HepG2 (cell line): ENCODE results near the gene RNU5B-1. TPM values are rescaled to one million over a fixed set of nuclear protein-coding genes. Genes with fewer than 3 reads are reported as not detected.

Source experiments
- ARNTL ChIP-seq: sonication (generic); formaldehyde crosslinking; IDR thresholded peaks from 2 replicates; pipeline ENCODE4 v1.4.0; 2020; ENCODE audit warnings: mild to moderate bottlenecking, missing genetic modification reagents
- ATF7-NPFF ChIP-seq: sonication (generic); formaldehyde crosslinking; IDR thresholded peaks from 2 replicates; pipeline ENCODE4 v1.8.1; 2023; ENCODE audit warnings: mild to moderate bottlenecking, low read depth, missing genetic modification reagents, moderate library complexity
- FLYWCH1 ChIP-seq: sonication (generic); formaldehyde crosslinking; IDR thresholded peaks from 2 replicates; pipeline ENCODE4 v1.8.1; 2023; ENCODE audit warnings: mild to moderate bottlenecking, missing genetic modification reagents
- FOXP4 ChIP-seq: sonication (generic); formaldehyde crosslinking; IDR thresholded peaks from 2 replicates; pipeline ENCODE4 v1.4.0; 2020; ENCODE audit warnings: missing genetic modification reagents
- HOXA3 ChIP-seq: sonication (generic); formaldehyde crosslinking; IDR thresholded peaks from 2 replicates; pipeline ENCODE4 v1.5.0; 2020; ENCODE audit warnings: missing genetic modification reagents
- KAT7 ChIP-seq: IDR thresholded peaks from 2 replicates; pipeline ENCODE4 v1.6.1; 2018; ENCODE audit warnings: borderline replicate concordance, missing compliant biosample characterization
- KLF6 ChIP-seq: IDR thresholded peaks from 2 replicates; pipeline ENCODE4 v1.8.0; 2016; ENCODE audit warnings: missing biosample characterization, missing genetic modification reagents
- MYPOP ChIP-seq: sonication (generic); formaldehyde crosslinking; IDR thresholded peaks from 2 replicates; pipeline ENCODE4 v1.8.1; 2023; ENCODE audit warnings: mild to moderate bottlenecking, moderate library complexity, missing genetic modification reagents
- NFKB2 ChIP-seq: sonication (generic); formaldehyde crosslinking; IDR thresholded peaks from 2 replicates; pipeline ENCODE4 v1.4.0; 2020; ENCODE audit warnings: missing genetic modification reagents, borderline replicate concordance
- NFKBIZ ChIP-seq: IDR thresholded peaks from 2 replicates; pipeline ENCODE4 v1.6.1; 2018; ENCODE audit warnings: missing genetic modification reagents, missing compliant biosample characterization
- NR2C2 ChIP-seq: sonication (generic); formaldehyde crosslinking; IDR thresholded peaks from 2 replicates; pipeline ENCODE4 v1.4.0; 2020; ENCODE audit warnings: missing genetic modification reagents, mild to moderate bottlenecking, moderate library complexity, borderline replicate concordance
- RFXANK ChIP-seq: IDR thresholded peaks from 2 replicates; pipeline ENCODE4 v1.6.1; 2016
- SAP130 ChIP-seq: IDR thresholded peaks from 2 replicates; pipeline ENCODE4 v1.6.1; 2016; ENCODE audit warnings: low read depth
- SKI ChIP-seq: fragments of 450-650 bp; IDR thresholded peaks from one replicate; pipeline ENCODE4 v1.6.1; 2018; ENCODE audit warnings: mild to moderate bottlenecking; ENCODE audit not compliant: partially characterized antibody
- SP1 ChIP-seq, 2 experiments: fragments of 450-650 bp in 1 of 2; sonication (generic) in 1 of 2; formaldehyde crosslinking in 1 of 2; IDR thresholded peaks; 2 replicates each; pipeline versions ENCODE4 v1.4.0 to v1.6.1; 2016 to 2020; ENCODE audit warnings: missing genetic modification reagents in 1 of 2
- SPEN ChIP-seq: sonication (generic); formaldehyde crosslinking; IDR thresholded peaks from 2 replicates; pipeline ENCODE4 v1.5.1; 2020; ENCODE audit warnings: low read depth, mild to moderate bottlenecking, missing genetic modification reagents
- TFAP4 ChIP-seq: sonication (generic); IDR thresholded peaks from 2 replicates; pipeline ENCODE4 v1.6.1; 2016; ENCODE audit warnings: low read depth, borderline replicate concordance
- ZBTB39 ChIP-seq: sonication (generic); formaldehyde crosslinking; IDR thresholded peaks from 2 replicates; pipeline ENCODE4 v1.5.0; 2020; ENCODE audit warnings: missing genetic modification reagents
- ZGPAT ChIP-seq: IDR thresholded peaks from 2 replicates; pipeline ENCODE4 v1.6.1; 2016; ENCODE audit warnings: mild to moderate bottlenecking
- ZSCAN31 ChIP-seq: sonication (generic); formaldehyde crosslinking; IDR thresholded peaks from 2 replicates; pipeline ENCODE4 v1.5.0; 2020; ENCODE audit warnings: low read depth, mild to moderate bottlenecking, missing genetic modification reagents
- polyA plus RNA-seq, 8 experiments: library from polyadenylated mRNA; depleted of rRNA in 3 of 8; stranded (reverse) in 7 of 8; unstranded in 1 of 8; fragments of >200 nt; fragmentation: Illumina TruSeq in 4 of 8; extraction: Trizol in 4 of 8; gene quantifications; 2 replicates each; pipeline versions ENCODE4 v1.2.1 to v1.2.3, GENCODE V29; 2011 to 2016; ENCODE audit warnings: low read depth in 4 of 8, missing spikeins in 1 of 8, mixed read lengths in 1 of 8; ENCODE audit not compliant: insufficient read depth in 1 of 8
- total RNA-seq, 5 experiments: library from RNA; depleted of rRNA; stranded (reverse); fragments of >200 nt; fragmentation: Illumina TruSeq; extraction: Trizol; gene quantifications; 2 replicates each; pipeline ENCODE4 v1.2.3, GENCODE V29; 2016; ENCODE audit warnings: low read depth in 1 of 5

Gene RNU5B-1
- total and polyA plus RNA-seq, 2 of the 13 experiments (the other 11 are each of a cell fraction or from before 2014, with no cell fraction given): 1,646 TPM; not detected in 1

GRCh38 chr15:65286704-65287519 is 17.6 kb upstream of the RNU5B-1 start, which contains the start of gene PARP16 (continued):
- peak; percentile 55; the same call in 1 of the 2 replicates for TF ChIP-seq MYPOP (CRISPR knock-in tag)
- peak; percentile 77 for TF ChIP-seq SKI
- TF ChIP-seq TFAP4: peak; percentile 18; the same call in 1 of the 2 replicates
- peak; percentile 80; the same call in 1 of the 2 replicates for TF ChIP-seq NFKB2 (CRISPR knock-in tag)
- 0 out of 2 replicates have a peak, but pooled peaks have one; percentile 9 for TF ChIP-seq FOXP4
- 0 out of 2 replicates have a peak, but pooled peaks have one; percentile 1 for TF ChIP-seq NR2C2 (CRISPR knock-in tag)
- peak; percentile 62 for TF ChIP-seq HOXA3 (CRISPR knock-in tag)
- TF ChIP-seq FLYWCH1 (CRISPR knock-in tag): 0 out of 2 replicates have a peak, but pooled peaks have one; percentile 55
- no peak for TF ChIP-seq SP1 (IDR thresholded peaks at IDR 0.05)
- TF ChIP-seq SP1 (CRISPR knock-in tag; IDR thresholded peaks at IDR 0.05): peak; percentile 68
- peak; percentile 71 for TF ChIP-seq SAP130 (CRISPR knock-in tag)
- TF ChIP-seq ZBTB39 (CRISPR knock-in tag): 0 out of 2 replicates have a peak, but pooled peaks have one; percentile 1
- no peak for TF ChIP-seq NFKBIZ (CRISPR knock-in tag)
- TF ChIP-seq ZGPAT (CRISPR knock-in tag): peak; percentile 4; the same call in 1 of the 2 replicates
- TF ChIP-seq KLF6 (CRISPR knock-in tag): 0 out of 2 replicates have a peak, but pooled peaks have one; percentile 46
- peak; percentile 41; the same call in 1 of the 2 replicates for TF ChIP-seq KAT7
- TF ChIP-seq ARNTL (CRISPR knock-in tag): peak; percentile 28; the same call in 1 of the 2 replicates
- peak; percentile 69 for TF ChIP-seq ATF7-NPFF (CRISPR knock-in tag)
- no peak for TF ChIP-seq RFXANK (CRISPR knock-in tag)
- TF ChIP-seq SPEN (CRISPR knock-in tag): peak; percentile 61
- peak; percentile 23; the same call in 1 of the 2 replicates for TF ChIP-seq ZSCAN31 (CRISPR knock-in tag)
